Endothelial cell of umbilical vein (primary cell): Measurements from ENCODE around the gene C3orf70. TPM values are rescaled to one million over a fixed set of nuclear protein-coding genes. Genes with fewer than 3 reads are reported as not detected.

Experiments
- BruUV-seq: library from RNA; stranded (reverse); fragments of 400-500 nt; replicated peaks from 2 replicates; lab custom pipeline; 2021; lab: Mats Ljungman, UMichigan
- CTCF ChIA-PET: fragments of 300-600, 350-600 bp; sonication (Branson Sonifier 250); formaldehyde crosslinking; loops from one replicate; lab custom pipeline; 2021; ENCODE audit warnings: antibody characterized with exemption, inconsistent platforms; lab: Charles Lee
- POLR2A ChIA-PET: fragments of 300-600, 350-600 bp; sonication (Branson Sonifier 250); formaldehyde crosslinking; loops from one replicate; lab custom pipeline; 2021; ENCODE audit warnings: antibody characterized with exemption, inconsistent platforms; lab: Charles Lee
- DNase-seq: peaks from one replicate; pipeline ENCODE4 v3.0.0-alpha.2; 2011; ENCODE audit warnings: low read depth, low spot score
- FAIRE-seq: peaks from 2 replicates; lab custom pipeline; 2011; peaks lifted over from hg19 to GRCh38; lab: Jason Lieb, UNC
- H2AFZ ChIP-seq: 2 replicates; pipeline ENCODE4 v1.6.0; 2012; ENCODE audit warnings: low read depth, low read length, control low read depth, inconsistent platforms
- H3K27ac ChIP-seq: 2 replicates; pipeline ENCODE4 v1.5.1; 2011; ENCODE audit warnings: low read depth, mild to moderate bottlenecking, control low read depth, low read length, moderate library complexity; ENCODE audit not compliant: insufficient read depth
- H3K27me3 ChIP-seq, 2 experiments: 2 replicates each; pipeline versions ENCODE4 v1.6.0 to v1.6.1; 2011; ENCODE audit warnings: low read length in 2 of 2, mixed read lengths in 1 of 2; ENCODE audit not compliant: control insufficient read depth in 2 of 2, insufficient read depth in 2 of 2
- H3K36me3 ChIP-seq, 2 experiments: 2 replicates in 1 of 2; 3 replicates in 1 of 2; pipeline ENCODE4 v1.5.1; 2011; ENCODE audit warnings: low read length in 2 of 2, mild to moderate bottlenecking in 1 of 2, moderate library complexity in 1 of 2; ENCODE audit not compliant: control insufficient read depth in 2 of 2, insufficient read depth in 2 of 2; ENCODE audit errors: extremely low read depth in 1 of 2
- H3K4me1 ChIP-seq: 3 replicates; pipeline ENCODE4 v1.5.1; 2011; ENCODE audit warnings: mild to moderate bottlenecking, low read length; ENCODE audit not compliant: control insufficient read depth, insufficient read depth; ENCODE audit errors: extremely low read depth
- H3K4me2 ChIP-seq: 2 replicates; pipeline ENCODE4 v1.6.1; 2011; ENCODE audit warnings: low read length, control low read depth, mixed read lengths; ENCODE audit not compliant: insufficient read depth
- H3K4me3 ChIP-seq, 3 experiments: fragments of 200-600 bp in 1 of 3; sonication (generic), shearing (Covaris generic) in 1 of 3; replicated peaks in 1 of 3; 2 replicates each; pipeline ENCODE4 v1.5.1; 2011 to 2016; ENCODE audit warnings: control low read depth in 3 of 3, low read length in 3 of 3, mild to moderate bottlenecking in 2 of 3, inconsistent platforms in 1 of 3, low read depth in 1 of 3, moderate library complexity in 1 of 3; ENCODE audit not compliant: insufficient read depth in 1 of 3
- H3K79me2 ChIP-seq: 2 replicates; pipeline ENCODE4 v1.6.0; 2012; ENCODE audit warnings: low read length, inconsistent platforms; ENCODE audit not compliant: control insufficient read depth, insufficient read depth
- H3K9ac ChIP-seq: replicated peaks from 2 replicates; pipeline ENCODE3; 2011; ENCODE audit warnings: low read length, control low read depth; ENCODE audit not compliant: insufficient read depth; ENCODE audit errors: extremely low read depth
- H3K9me1 ChIP-seq: replicated peaks from 3 replicates; pipeline ENCODE4 v1.6.0; 2011; ENCODE audit warnings: mild to moderate bottlenecking, low read length; ENCODE audit not compliant: control insufficient read depth, insufficient read depth; ENCODE audit errors: extremely low read depth
- H3K9me3 ChIP-seq: replicated peaks from 2 replicates; pipeline ENCODE4 v1.5.1; 2012; ENCODE audit warnings: low read length, inconsistent platforms; ENCODE audit not compliant: control insufficient read depth, insufficient read depth
- H4K20me1 ChIP-seq: replicated peaks from 2 replicates; pipeline ENCODE3; 2011; ENCODE audit warnings: mild to moderate bottlenecking, low read length; ENCODE audit not compliant: control insufficient read depth, insufficient read depth; ENCODE audit errors: extremely low read depth
- CTCF ChIP-seq, 2 donors: IDR thresholded peaks; 1 replicate in 1 of 2; 2 replicates in 1 of 2; pipeline ENCODE4 v1.5.1; 2011; ENCODE audit warnings: low read length in 2 of 2, mild to moderate bottlenecking in 2 of 2, moderate library complexity in 2 of 2, control low read depth in 1 of 2, inconsistent platforms in 1 of 2, low read depth in 1 of 2; ENCODE audit not compliant: insufficient read depth in 1 of 2; ENCODE audit errors: extremely low read depth in 1 of 2
- FOS ChIP-seq: IDR thresholded peaks from 2 replicates; pipeline ENCODE4 v1.6.1; 2011; ENCODE audit warnings: mild to moderate bottlenecking, low read length, moderate library complexity, borderline replicate concordance; ENCODE audit not compliant: insufficient read depth
- GATA2 ChIP-seq: IDR thresholded peaks from 2 replicates; pipeline ENCODE4 v1.7.0; 2011; ENCODE audit warnings: low read depth, mild to moderate bottlenecking, moderate library complexity, mixed read lengths, low read length; ENCODE audit not compliant: insufficient read length, insufficient read depth
- JUN ChIP-seq: IDR thresholded peaks from 2 replicates; pipeline ENCODE4 v1.6.1; 2011; ENCODE audit warnings: borderline replicate concordance, low read depth; ENCODE audit not compliant: insufficient read length, insufficient read depth
- MAX ChIP-seq: IDR thresholded peaks from 2 replicates; pipeline ENCODE4 v1.6.1; 2011; ENCODE audit not compliant: insufficient read depth, insufficient read length
- MYC ChIP-seq: IDR thresholded peaks from one replicate; pipeline ENCODE4 v1.6.1; 2011; ENCODE audit warnings: mild to moderate bottlenecking, low read depth, low read length
- dilution Hi-C: fragments of 300-500 bp; cut with MboI; formaldehyde crosslinking; loops from one replicate; pipeline ENCODE4 v1.15.0; 2019; ENCODE audit warnings: low sequenced_read_pairs; ENCODE audit not compliant: extremely low pct_ligation_motif_present
- intact Hi-C: fragments of 100-400 bp; cut with micrococcal nuclease; formaldehyde crosslinking; loops from one replicate; pipeline ENCODE4 v1.10.0; 2022
- polyA plus RNA-seq, 4 experiments: library from polyadenylated mRNA; depleted of rRNA in 3 of 4; stranded (reverse) in 3 of 4; unstranded in 1 of 4; fragments of >200 nt; gene quantifications; 2 replicates each; pipeline versions ENCODE4 v1.2.1 to v1.2.3, GENCODE V29; 2011 to 2012; ENCODE audit warnings: missing spikeins in 1 of 4
- total RNA-seq: library from RNA; stranded (reverse); gene quantifications from 2 replicates; pipeline ENCODE4 v1.2.3, GENCODE V29; 2021

Gene C3orf70
- total and polyA plus RNA-seq, 2 donors (not counting 3 experiments of a cell fraction or from before 2014, with no cell fraction given), result 0.08 to 0.20 TPM

GRCh38 chr3:185114756-185115155 lies 38.1 kb downstream of the C3orf70 start:
- ChIA-PET CTCF (interaction anchor here (0.6 to 1.6 kb wide), 3 partner anchors 12 to 33 kb away, joined by 3 read pairs; no protein-coding TSS in a partner anchor), POLR2A (no interaction called here)
- no peaks in the 10 kb centered on the region for H4K20me1 ChIP-seq
- no peaks in the 10 kb centered on the region for H3K9me1 ChIP-seq
- H2AFZ ChIP-seq, result no peak overlapping the region
- no peaks in the 10 kb centered on the region for H3K9me3 ChIP-seq
- TF ChIP-seq MAX (no peak), GATA2 (no peak), FOS (no peak), JUN (no peak), MYC (no peak), CTCF (IDR thresholded peaks at IDR 0.05; ENCODE audit: extremely low read depth in 1 of 2, insufficient read depth in 1 of 2, low read depth in 1 of 2, low read length in 2 of 2) (no peak)
- no peak for FAIRE-seq
- no peak overlapping the region for H3K4me2 ChIP-seq
- H3K36me3 ChIP-seq, result no peaks in the 10 kb centered on the region
- H3K4me1 ChIP-seq, result no peaks in the 10 kb centered on the region
- dilution Hi-C loops, result no loop called here
- intact Hi-C loops, result no loop called here
- DNase-seq, result no peak
- no peak overlapping the region for H3K9ac ChIP-seq
- no peak overlapping the region for H3K27ac ChIP-seq
- no peaks in the 10 kb centered on the region for H3K79me2 ChIP-seq
- BruUV-seq, result no TSS peak
- no peaks in the 10 kb centered on the region for H3K27me3 ChIP-seq
- no peak overlapping the region for H3K4me3 ChIP-seq
